ENCODE results near the gene FAM20C. TPM values are rescaled to one million over a fixed set of nuclear protein-coding genes. Genes with fewer than 3 reads are reported as not detected.

FAM20C gene
- total RNA-seq, 2 donors from 2014 or later, result 13.7 to 19.9 TPM

- H3K9me3 ChIP-seq, result no peaks in the 10 kb centered on the region
- DNase-seq (ENCODE audit: low spot score), result no peak
- TF ChIP-seq, protein P1, sequence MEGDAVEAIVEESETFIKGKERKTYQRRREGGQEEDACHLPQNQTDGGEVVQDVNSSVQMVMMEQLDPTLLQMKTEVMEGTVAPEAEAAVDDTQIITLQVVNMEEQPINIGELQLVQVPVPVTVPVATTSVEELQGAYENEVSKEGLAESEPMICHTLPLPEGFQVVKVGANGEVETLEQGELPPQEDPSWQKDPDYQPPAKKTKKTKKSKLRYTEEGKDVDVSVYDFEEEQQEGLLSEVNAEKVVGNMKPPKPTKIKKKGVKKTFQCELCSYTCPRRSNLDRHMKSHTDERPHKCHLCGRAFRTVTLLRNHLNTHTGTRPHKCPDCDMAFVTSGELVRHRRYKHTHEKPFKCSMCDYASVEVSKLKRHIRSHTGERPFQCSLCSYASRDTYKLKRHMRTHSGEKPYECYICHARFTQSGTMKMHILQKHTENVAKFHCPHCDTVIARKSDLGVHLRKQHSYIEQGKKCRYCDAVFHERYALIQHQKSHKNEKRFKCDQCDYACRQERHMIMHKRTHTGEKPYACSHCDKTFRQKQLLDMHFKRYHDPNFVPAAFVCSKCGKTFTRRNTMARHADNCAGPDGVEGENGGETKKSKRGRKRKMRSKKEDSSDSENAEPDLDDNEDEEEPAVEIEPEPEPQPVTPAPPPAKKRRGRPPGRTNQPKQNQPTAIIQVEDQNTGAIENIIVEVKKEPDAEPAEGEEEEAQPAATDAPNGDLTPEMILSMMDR (IDR thresholded peaks at IDR 0.05), result no peak
- no peaks in the 10 kb centered on the region for H3K4me1 ChIP-seq
- H3K36me3 ChIP-seq, result peaks cover 57% of the 10 kb centered on the region
- H3K27me3 ChIP-seq, result no peaks in the 10 kb centered on the region
- H3K27ac ChIP-seq, result no peak overlapping the region
- no peak overlapping the region for H3K4me3 ChIP-seq
These were observed 64.1 kb downstream of the FAM20C start for GRCh38 chr7:256461-256940.

DNA sequence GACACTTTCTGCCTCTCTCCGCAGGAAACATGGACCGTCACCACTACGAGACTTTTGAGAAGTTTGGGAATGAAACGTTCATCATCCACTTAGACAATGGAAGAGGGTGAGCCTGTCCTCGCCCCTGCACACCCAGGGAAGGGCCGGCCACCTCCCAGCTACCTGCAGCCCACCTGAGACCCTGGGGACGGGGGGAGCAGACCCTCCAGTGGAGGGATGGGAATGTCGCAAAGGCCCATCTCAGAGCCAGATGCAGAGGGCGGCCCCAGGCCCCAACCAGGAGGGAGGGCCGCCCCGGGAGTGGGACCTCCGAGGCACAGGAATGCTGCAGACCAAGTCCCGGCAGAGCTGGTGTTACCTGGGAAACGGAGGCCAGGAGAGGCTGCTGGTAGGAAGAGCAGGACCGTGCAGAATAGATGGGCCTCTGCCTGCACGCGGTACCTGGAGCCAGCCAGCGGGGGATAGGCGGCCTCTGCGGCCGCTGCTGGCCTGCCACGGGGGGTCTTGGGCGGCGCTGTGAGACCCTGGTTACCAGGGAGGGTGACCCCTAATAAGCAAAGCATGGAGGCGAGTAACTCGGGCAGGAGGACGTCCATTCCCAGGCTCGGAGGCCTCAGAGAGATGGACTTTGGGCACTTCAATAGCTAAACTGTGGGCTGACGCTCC is 64.7 kb downstream of the FAM20C start:
- no peaks in the 10 kb centered on the region for H3K9me3 ChIP-seq
- H3K27me3 ChIP-seq, result no peaks in the 10 kb centered on the region

DNA sequence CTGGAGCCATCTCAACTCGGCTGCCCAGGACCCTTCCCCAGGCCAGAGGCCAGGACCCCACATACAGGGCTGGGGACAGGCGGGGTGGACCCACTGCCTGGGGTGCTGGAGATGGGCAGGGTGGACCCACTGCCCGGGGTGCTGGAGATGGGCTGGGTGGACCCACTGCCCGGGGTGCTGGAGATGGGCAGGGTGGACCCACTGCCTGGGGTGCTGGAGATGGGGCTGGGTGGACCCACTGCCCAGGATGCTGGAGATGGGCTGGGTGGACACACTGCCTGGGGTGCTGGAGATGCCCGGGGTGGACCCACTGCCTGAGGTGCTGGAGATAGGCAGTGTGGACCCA is 65.2 kb downstream of the FAM20C start:
- H3K27ac ChIP-seq, result no peak overlapping the region
- no peak for DNase-seq (ENCODE audit: low spot score)
- peaks cover 46% of the 10 kb centered on the region for H3K36me3 ChIP-seq
- no peaks in the 10 kb centered on the region for H3K4me1 ChIP-seq
- H3K4me3 ChIP-seq, result no peak overlapping the region
- H3K9me3 ChIP-seq, result no peaks in the 10 kb centered on the region
- TF ChIP-seq, protein P1 (IDR thresholded peaks at IDR 0.05), result no peak
- H3K27me3 ChIP-seq, result no peaks in the 10 kb centered on the region

More for the DNA sequence above, 64.7 kb downstream of the FAM20C start:
- Histone ChIP-seq H3K36me3 (peaks cover 51% of the 10 kb centered on the region), H3K27ac (no peak overlapping the region), H3K4me1 (no peaks in the 10 kb centered on the region), H3K4me3 (no peak overlapping the region)
- no peak for DNase-seq (ENCODE audit: low spot score)
- TF ChIP-seq, protein P1 (IDR thresholded peaks at IDR 0.05), result no peak

GRCh38 chr7:258476-259190 is 66.3 kb downstream of the FAM20C start:
- Histone ChIP-seq H3K27me3 (no peaks in the 10 kb centered on the region), H3K4me1 (no peaks in the 10 kb centered on the region), H3K9me3 (no peaks in the 10 kb centered on the region), H3K4me3 (no peak overlapping the region), H3K36me3 (peaks cover 39% of the 10 kb centered on the region), H3K27ac (no peak overlapping the region)
- DNase-seq (ENCODE audit: low spot score), result no peak
- TF ChIP-seq, protein P1 (IDR thresholded peaks at IDR 0.05), result no peak

DNA sequence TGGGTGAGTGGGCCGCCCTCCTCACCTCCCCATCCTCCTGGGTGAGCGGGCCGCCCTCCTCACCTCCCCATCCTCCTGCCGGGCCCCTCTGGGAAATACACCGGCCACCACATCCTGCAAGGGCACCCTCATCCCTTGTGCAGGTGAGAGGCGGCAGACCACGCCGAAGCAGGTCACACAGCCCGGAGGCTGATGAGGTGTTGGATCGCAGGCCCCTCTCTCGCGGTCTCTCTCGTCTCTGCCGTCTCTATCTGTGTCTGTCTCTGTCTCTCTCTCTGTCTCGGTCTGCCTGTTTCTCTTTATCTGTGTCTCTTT is 66.8 kb downstream of the FAM20C start:
- TF ChIP-seq, protein P1 (IDR thresholded peaks at IDR 0.05), result no peak
- H3K9me3 ChIP-seq, result no peaks in the 10 kb centered on the region
- peaks cover 39% of the 10 kb centered on the region for H3K36me3 ChIP-seq
- H3K4me1 ChIP-seq, result no peaks in the 10 kb centered on the region
- no peak for DNase-seq (ENCODE audit: low spot score)
- no peak overlapping the region for H3K27ac ChIP-seq
- H3K27me3 ChIP-seq, result no peaks in the 10 kb centered on the region
- no peak overlapping the region for H3K4me3 ChIP-seq
